Calu3 (cell line): ENCODE measurements around the gene HNRNPA2B1. TPM values are rescaled to one million over a fixed set of nuclear protein-coding genes. Genes with fewer than 3 reads are reported as not detected.
"Not testable (repeated sequence)": the region's sequence is repeated elsewhere in the genome, so short reads cannot be mapped to it uniquely, and the experiment has no call there.

Experiments used
- BruUV-seq: library from RNA; stranded (reverse); fragments of 400-500 nt; replicated peaks from 2 replicates; lab custom pipeline; 2021; lab: Mats Ljungman, UMichigan
- CTCF ChIA-PET: fragments of 300-600 bp; sonication (Branson Sonifier 250); formaldehyde crosslinking; loops from one replicate; lab custom pipeline; 2022; ENCODE audit warnings: antibody characterized with exemption; lab: Charles Lee
- DNase-seq: peaks from one replicate; pipeline ENCODE4 v3.0.0; 2022
- H3K27ac Mint-ChIP-seq: one replicate; pipeline ENCODE4 v1.8.0; 2022; ENCODE audit warnings: mixed read lengths; ENCODE audit not compliant: unreplicated experiment
- H3K27me3 Mint-ChIP-seq: one replicate; pipeline ENCODE4 v1.8.0; 2022; ENCODE audit warnings: mixed read lengths; ENCODE audit not compliant: unreplicated experiment
- H3K36me3 Mint-ChIP-seq: one replicate; pipeline ENCODE4 v1.8.0; 2022; ENCODE audit warnings: mild to moderate bottlenecking, moderate library complexity, mixed read lengths; ENCODE audit not compliant: insufficient read depth, unreplicated experiment
- H3K4me1 Mint-ChIP-seq: one replicate; pipeline ENCODE4 v1.8.0; 2022; ENCODE audit warnings: mild to moderate bottlenecking, low read depth, mixed read lengths; ENCODE audit not compliant: unreplicated experiment
- H3K4me3 Mint-ChIP-seq: one replicate; pipeline ENCODE4 v1.8.0; 2022; ENCODE audit warnings: mild to moderate bottlenecking, low read depth, moderate library complexity, mixed read lengths; ENCODE audit not compliant: unreplicated experiment
- H3K9me3 Mint-ChIP-seq: one replicate; pipeline ENCODE4 v1.8.0; 2022; ENCODE audit warnings: low read depth, mixed read lengths; ENCODE audit not compliant: unreplicated experiment
- intact Hi-C: fragments of 100-400 bp; cut with micrococcal nuclease; formaldehyde crosslinking; loops from one replicate; pipeline ENCODE4 v1.10.0; 2022; ENCODE audit not compliant: unreplicated experiment
- total RNA-seq: library from RNA; stranded (reverse); gene quantifications from 2 replicates; pipeline ENCODE4 v1.2.3, GENCODE V29; 2022
- TF ChIP-seq, protein P1 (sequence below): fragments of 200-600 bp; IDR thresholded peaks from one replicate; pipeline ENCODE4 v1.8.0; 2022; ENCODE audit warnings: antibody characterized with exemption; ENCODE audit not compliant: unreplicated experiment

The HNRNPA2B1 gene
- total RNA-seq, 1 experiment from 2014 or later, result 924 TPM

DNA sequence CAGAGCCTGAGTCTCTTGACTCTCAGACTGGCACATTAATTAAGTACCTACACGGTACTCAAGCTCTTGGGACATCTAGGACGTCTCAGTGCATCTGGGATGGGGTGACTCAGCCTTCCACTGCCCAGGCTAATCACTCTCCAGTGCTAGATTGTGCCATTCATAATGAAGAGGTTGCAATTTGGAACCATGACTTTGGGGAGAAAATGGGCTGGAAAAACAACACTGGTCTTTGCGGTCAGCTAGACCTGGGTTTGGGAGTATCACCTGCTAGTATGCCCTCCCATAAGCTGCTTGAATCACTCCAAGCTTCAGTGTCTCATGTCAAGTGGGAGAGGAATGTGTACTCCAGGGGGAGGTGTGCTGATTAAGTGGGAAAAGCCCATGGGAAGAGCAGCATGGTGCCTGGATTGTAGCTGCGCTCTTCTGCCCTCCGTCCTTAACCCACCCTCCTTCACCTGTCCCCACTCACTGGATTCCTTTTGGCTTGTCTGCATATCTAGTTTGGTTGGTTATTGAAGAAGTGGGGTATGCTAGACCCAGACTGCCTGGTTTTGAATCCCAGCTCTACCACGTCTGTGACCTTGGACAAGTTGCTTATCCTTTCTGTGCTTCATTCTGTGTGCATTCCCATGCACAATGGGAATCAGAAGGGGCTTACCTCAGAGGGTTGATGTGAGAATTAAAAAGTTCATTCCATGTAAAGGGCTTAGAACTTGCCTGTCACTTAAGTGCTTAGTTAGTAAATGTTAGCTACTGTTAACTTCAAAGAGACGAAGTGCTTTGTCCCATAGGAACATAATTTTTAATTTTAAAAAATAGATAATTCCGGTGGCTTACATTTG lies 44.8 kb downstream of the HNRNPA2B1 start:
- TF ChIP-seq, protein P1, sequence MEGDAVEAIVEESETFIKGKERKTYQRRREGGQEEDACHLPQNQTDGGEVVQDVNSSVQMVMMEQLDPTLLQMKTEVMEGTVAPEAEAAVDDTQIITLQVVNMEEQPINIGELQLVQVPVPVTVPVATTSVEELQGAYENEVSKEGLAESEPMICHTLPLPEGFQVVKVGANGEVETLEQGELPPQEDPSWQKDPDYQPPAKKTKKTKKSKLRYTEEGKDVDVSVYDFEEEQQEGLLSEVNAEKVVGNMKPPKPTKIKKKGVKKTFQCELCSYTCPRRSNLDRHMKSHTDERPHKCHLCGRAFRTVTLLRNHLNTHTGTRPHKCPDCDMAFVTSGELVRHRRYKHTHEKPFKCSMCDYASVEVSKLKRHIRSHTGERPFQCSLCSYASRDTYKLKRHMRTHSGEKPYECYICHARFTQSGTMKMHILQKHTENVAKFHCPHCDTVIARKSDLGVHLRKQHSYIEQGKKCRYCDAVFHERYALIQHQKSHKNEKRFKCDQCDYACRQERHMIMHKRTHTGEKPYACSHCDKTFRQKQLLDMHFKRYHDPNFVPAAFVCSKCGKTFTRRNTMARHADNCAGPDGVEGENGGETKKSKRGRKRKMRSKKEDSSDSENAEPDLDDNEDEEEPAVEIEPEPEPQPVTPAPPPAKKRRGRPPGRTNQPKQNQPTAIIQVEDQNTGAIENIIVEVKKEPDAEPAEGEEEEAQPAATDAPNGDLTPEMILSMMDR, result no peak
- H3K4me3 Mint-ChIP-seq, result peak overlapping the region; percentile 98
- H3K4me1 Mint-ChIP-seq, result peaks cover 82% of the 10 kb centered on the region
- peak; percentile 56 for DNase-seq
- peak overlapping the region; percentile 84 for H3K27ac Mint-ChIP-seq
- BruUV-seq, result no TSS peak
- CTCF ChIA-PET, result interaction anchor here (1.0 to 3.3 kb wide), 7 partner anchors 11 to 262 kb away, joined by 3 to 18 read pairs (median 6); no protein-coding TSS in a partner anchor
- peaks cover 54% of the 10 kb centered on the region for H3K36me3 Mint-ChIP-seq
- intact Hi-C loops, result loop anchor here (5.0 to 10.0 kb wide), 3 partner anchors 42 to 201 kb away; no protein-coding TSS in a partner anchor
- no peaks in the 10 kb centered on the region for H3K9me3 Mint-ChIP-seq
- H3K27me3 Mint-ChIP-seq, result no peaks in the 10 kb centered on the region

- TF ChIP-seq, protein P1, result no peak
- Mint-ChIP-seq H3K27ac (peak overlapping the region; percentile 84), H3K4me1 (peaks cover 65% of the 10 kb centered on the region), H3K27me3 (no peaks in the 10 kb centered on the region), H3K9me3 (no peaks in the 10 kb centered on the region), H3K4me3 (peak overlapping the region; percentile 98), H3K36me3 (peaks cover 54% of the 10 kb centered on the region)
- BruUV-seq, result TSS peak; percentile 84
- intact Hi-C loops, result loop anchor here (10.0 kb wide), 1 partner anchor 199 kb away; no protein-coding TSS in a partner anchor
- DNase-seq, result peak; percentile 83
- CTCF ChIA-PET, result interaction anchor here (0.8 to 1.6 kb wide), 4 partner anchors 13 to 514 kb away, joined by 3 to 7 read pairs (median 3); no protein-coding TSS in a partner anchor
These were observed 46.4 kb downstream of the HNRNPA2B1 start for GRCh38 chr7:26153823-26154783.

DNA sequence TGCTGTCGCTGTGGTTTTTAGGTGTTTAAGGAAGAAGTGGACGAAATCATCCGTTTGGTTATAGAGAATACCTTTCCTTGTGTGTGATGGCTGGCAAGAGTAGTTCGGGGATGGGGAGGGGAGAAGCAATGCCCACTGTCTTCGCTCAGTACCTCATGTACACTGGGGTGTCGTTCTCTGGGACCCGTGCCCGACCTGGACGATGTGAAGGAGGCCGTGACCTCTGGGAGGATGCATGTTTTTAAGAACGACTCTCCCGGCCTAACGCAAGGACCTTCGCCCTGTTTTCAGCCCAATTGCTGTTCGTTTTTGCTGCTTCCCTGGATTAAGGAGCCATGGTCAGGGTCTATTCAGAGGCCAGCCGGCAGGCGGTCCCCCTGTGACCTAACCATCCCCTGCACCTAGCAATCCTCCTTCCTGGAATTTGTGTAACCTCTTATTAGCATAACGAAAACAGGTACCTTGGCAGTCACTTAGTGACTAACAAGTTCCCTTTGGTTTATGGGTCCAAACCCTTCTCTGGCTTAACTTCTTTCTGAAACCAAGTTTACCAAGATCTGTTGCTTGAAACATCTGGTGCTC lies 47.2 kb downstream of the HNRNPA2B1 start:
- Mint-ChIP-seq H3K4me3 (peak overlapping the region; percentile 98), H3K36me3 (peaks cover 54% of the 10 kb centered on the region), H3K27me3 (no peaks in the 10 kb centered on the region), H3K9me3 (no peaks in the 10 kb centered on the region), H3K27ac (peak overlapping the region; percentile 84), H3K4me1 (peaks cover 58% of the 10 kb centered on the region)
- CTCF ChIA-PET, result interaction anchor here (1.0 to 1.6 kb wide), 3 partner anchors 13 to 514 kb away, joined by 3 to 7 read pairs (median 3); no protein-coding TSS in a partner anchor
- TF ChIP-seq, protein P1, result peak; percentile 44
- BruUV-seq, result TSS peak; percentile 48
- DNase-seq, result peak; percentile 32
- intact Hi-C loops, result loop anchor here (10.0 kb wide), 1 partner anchor 199 kb away; no protein-coding TSS in a partner anchor

- H3K4me3 Mint-ChIP-seq, result peak overlapping the region; percentile 98
- H3K4me1 Mint-ChIP-seq, result peaks cover 52% of the 10 kb centered on the region
- DNase-seq, result peak; percentile 44
- not testable (repeated sequence) for H3K27me3 Mint-ChIP-seq, BruUV-seq, H3K9me3 Mint-ChIP-seq
- CTCF ChIA-PET, result interaction anchor here (0.9 to 1.5 kb wide), 6 partner anchors 42 to 219 kb away, joined by 3 to 5 read pairs (median 4); no protein-coding TSS in a partner anchor
- intact Hi-C loops, result loop anchor here (10.0 kb wide), 1 partner anchor 198 kb away; no protein-coding TSS in a partner anchor
- H3K27ac Mint-ChIP-seq, result peak overlapping the region; percentile 84
- peaks cover 54% of the 10 kb centered on the region for H3K36me3 Mint-ChIP-seq
These were observed 47.7 kb downstream of the HNRNPA2B1 start for GRCh38 chr7:26152782-26153240.
